SU-DHL-6 (cell line): ENCODE measurements around the gene PKN2.

Source experiments
- CTCF ChIP-seq: fragments of 200-600 bp; sonication (generic); IDR thresholded peaks from one replicate; pipeline ENCODE4 v1.5.1; 2017; ENCODE audit warnings: antibody characterized with exemption, mild to moderate bottlenecking, low read length, moderate library complexity; ENCODE audit not compliant: insufficient read depth, poor library complexity, severe bottlenecking
- EZH2phosphoT487 ChIP-seq: fragments of 200-600 bp; sonication (generic), shearing (Covaris generic); conservative IDR thresholded peaks from 2 replicates; pipeline ENCODE4 v1.6.1; 2018; ENCODE audit warnings: mild to moderate bottlenecking, antibody characterized with exemption, low read length, moderate library complexity, mixed read lengths

- TF ChIP-seq CTCF (no peak), EZH2phosphoT487 (no peak)
These were observed 193.8 kb downstream of the PKN2 start for GRCh38 chr1:88877911-88878310.
